HL-60 (cell line): ENCODE data around the gene P3H2.

Experiments used
- DNase-seq, 2 experiments: peaks; one replicate each; pipeline ENCODE4 v3.0.0-alpha.2; 2010 to 2020; ENCODE audit warnings: low read depth in 1 of 2, low spot score in 1 of 2
- H3K27ac ChIP-seq: fragments of 250-450 bp; sonication (Bioruptor Pico); replicated peaks from 2 replicates; pipeline ENCODE4 v1.5.1; 2020; ENCODE audit warnings: mild to moderate bottlenecking, moderate library complexity
- H3K27me3 ChIP-seq: fragments of 250-450 bp; sonication (Bioruptor Pico); 2 replicates; pipeline ENCODE4 v1.5.1; 2021; ENCODE audit warnings: mild to moderate bottlenecking, moderate library complexity; ENCODE audit not compliant: insufficient read depth, poor library complexity, severe bottlenecking
- H3K4me3 ChIP-seq: replicated peaks from 2 replicates; pipeline ENCODE4 v1.5.1; 2011; ENCODE audit warnings: mild to moderate bottlenecking, control low read depth, low read length; ENCODE audit not compliant: insufficient read depth
- CTCF ChIP-seq: IDR thresholded peaks from one replicate; pipeline ENCODE4 v1.5.1; 2011; ENCODE audit warnings: low read length, control low read depth, inconsistent platforms; ENCODE audit not compliant: insufficient read depth
- GABPA ChIP-seq: IDR thresholded peaks from 2 replicates; pipeline ENCODE4 v1.6.1; 2012; ENCODE audit warnings: low read depth
- POLR2AphosphoS5 ChIP-seq: IDR thresholded peaks from 2 replicates; pipeline ENCODE4 v1.6.1; 2012; ENCODE audit warnings: low read depth
- REST ChIP-seq: IDR thresholded peaks from 2 replicates; pipeline ENCODE4 v1.6.1; 2012; ENCODE audit warnings: low read depth; ENCODE audit not compliant: insufficient replicate concordance
- SPI1 ChIP-seq: IDR thresholded peaks from 2 replicates; pipeline ENCODE4 v1.6.1; 2012; ENCODE audit warnings: low read depth, mild to moderate bottlenecking, borderline replicate concordance

P3H2 gene

GRCh38 chr3:190018460-190018859 lies 102.2 kb downstream of the P3H2 start:
- DNase-seq, result no peak
- H3K4me3 ChIP-seq, result no peak overlapping the region
- H3K27ac ChIP-seq, result no peak overlapping the region
- no peaks in the 10 kb centered on the region for H3K27me3 ChIP-seq
- TF ChIP-seq CTCF (no peak), GABPA (no peak), REST (no peak), POLR2AphosphoS5 (no peak), SPI1 (no peak)

GRCh38 chr3:190017521-190018288 lies 103.0 kb downstream of the P3H2 start:
- no peak for TF ChIP-seq REST
- no peak for TF ChIP-seq GABPA
- no peak for TF ChIP-seq CTCF
- TF ChIP-seq POLR2AphosphoS5, result no peak
- TF ChIP-seq SPI1, result no peak
- Histone ChIP-seq H3K4me3 (no peak overlapping the region), H3K27ac (no peak overlapping the region), H3K27me3 (no peaks in the 10 kb centered on the region)
- DNase-seq, result no peak

GRCh38 chr3:190016966-190017365 lies 103.7 kb downstream of the P3H2 start:
- no peaks in the 10 kb centered on the region for H3K27me3 ChIP-seq
- H3K4me3 ChIP-seq, result no peak overlapping the region
- no peak overlapping the region for H3K27ac ChIP-seq
- no peak for DNase-seq
- no peak for TF ChIP-seq SPI1
- TF ChIP-seq POLR2AphosphoS5, result no peak

GRCh38 chr3:190014940-190015339 lies 105.8 kb downstream of the P3H2 start:
- TF ChIP-seq GABPA (no peak), REST (no peak), POLR2AphosphoS5 (no peak), SPI1 (no peak), CTCF (no peak)
- H3K4me3 ChIP-seq, result no peak overlapping the region
- H3K27ac ChIP-seq, result no peak overlapping the region
- DNase-seq, result no peak
- no peaks in the 10 kb centered on the region for H3K27me3 ChIP-seq
